ENCODE measurements around the gene MEOX1. TPM values are rescaled to one million over a fixed set of nuclear protein-coding genes. Genes with fewer than 3 reads are reported as not detected.

MEOX1 gene
- total RNA-seq, 1 donor from 2014 or later: 17.2 TPM

- TF ChIP-seq CTCF (conservative IDR thresholded peaks at IDR 0.05): no peak
- H3K27ac Mint-ChIP-seq: peak overlapping the region; percentile 31
- no peak overlapping the region for H3K4me3 Mint-ChIP-seq
- H3K9me3 Mint-ChIP-seq: no peaks in the 10 kb centered on the region
- H3K4me1 Mint-ChIP-seq (ENCODE audit: unreplicated experiment): peaks cover 70% of the 10 kb centered on the region
- no peak for DNase-seq (ENCODE audit: extremely low spot score, unreplicated experiment)
- peaks cover 4% of the 10 kb centered on the region for H3K27me3 Mint-ChIP-seq
- H3K36me3 Mint-ChIP-seq: no peaks in the 10 kb centered on the region
These were observed 10.2 kb upstream of the MEOX1 start for GRCh38 chr17:43671755-43672519.

GRCh38 chr17:43671031-43671692, 9.4 kb upstream of the MEOX1 start:
- no peak for TF ChIP-seq CTCF (conservative IDR thresholded peaks at IDR 0.05)
- no peak for DNase-seq (ENCODE audit: extremely low spot score, unreplicated experiment)
- no peaks in the 10 kb centered on the region for H3K36me3 Mint-ChIP-seq
- peaks cover 4% of the 10 kb centered on the region for H3K27me3 Mint-ChIP-seq
- H3K4me3 Mint-ChIP-seq: no peak overlapping the region
- H3K4me1 Mint-ChIP-seq (ENCODE audit: unreplicated experiment): peaks cover 67% of the 10 kb centered on the region
- peak overlapping the region; percentile 31 for H3K27ac Mint-ChIP-seq
- no peaks in the 10 kb centered on the region for H3K9me3 Mint-ChIP-seq

GRCh38 chr17:43670645-43671030, 8.9 kb upstream of the MEOX1 start:
- Mint-ChIP-seq H3K4me3 (no peak overlapping the region), H3K36me3 (no peaks in the 10 kb centered on the region), H3K9me3 (no peaks in the 10 kb centered on the region), H3K27ac (no peak overlapping the region), H3K27me3 (peaks cover 4% of the 10 kb centered on the region), H3K4me1 (ENCODE audit: unreplicated experiment) (peaks cover 66% of the 10 kb centered on the region)
- TF ChIP-seq CTCF (conservative IDR thresholded peaks at IDR 0.05): no peak
- DNase-seq (ENCODE audit: extremely low spot score, unreplicated experiment): no peak

GRCh38 chr17:43669971-43670644, 8.4 kb upstream of the MEOX1 start:
- no peak for TF ChIP-seq CTCF (conservative IDR thresholded peaks at IDR 0.05)
- H3K36me3 Mint-ChIP-seq: no peaks in the 10 kb centered on the region
- H3K9me3 Mint-ChIP-seq: no peaks in the 10 kb centered on the region
- H3K27ac Mint-ChIP-seq: peak overlapping the region; percentile 79
- H3K27me3 Mint-ChIP-seq: peaks cover 4% of the 10 kb centered on the region
- no peak for DNase-seq (ENCODE audit: extremely low spot score, unreplicated experiment)
- peaks cover 64% of the 10 kb centered on the region for H3K4me1 Mint-ChIP-seq (ENCODE audit: unreplicated experiment)
- peak overlapping the region; percentile 64 for H3K4me3 Mint-ChIP-seq

- H3K4me3 Mint-ChIP-seq: peak overlapping the region; percentile 54
- no peak for DNase-seq (ENCODE audit: extremely low spot score, unreplicated experiment)
- H3K27me3 Mint-ChIP-seq: no peaks in the 10 kb centered on the region
- H3K9me3 Mint-ChIP-seq: no peaks in the 10 kb centered on the region
- no peaks in the 10 kb centered on the region for H3K36me3 Mint-ChIP-seq
- TF ChIP-seq CTCF (conservative IDR thresholded peaks at IDR 0.05): no peak
- H3K27ac Mint-ChIP-seq: peak overlapping the region; percentile 90
- peaks cover 56% of the 10 kb centered on the region for H3K4me1 Mint-ChIP-seq (ENCODE audit: unreplicated experiment)
These were observed 6.2 kb upstream of the MEOX1 start for GRCh38 chr17:43667947-43668348.

Measured in type B pancreatic cell (in vitro differentiated cells).